ENCODE data around the gene RASSF10. TPM values are rescaled to one million over a fixed set of nuclear protein-coding genes. Genes with fewer than 3 reads are reported as not detected.
"Not testable (repeated sequence)": the region's sequence is repeated elsewhere in the genome, so short reads cannot be mapped to it uniquely, and the experiment has no call there.

The RASSF10 gene
- total RNA-seq, 1 donor from 2014 or later, result 2.4 TPM

DNA sequence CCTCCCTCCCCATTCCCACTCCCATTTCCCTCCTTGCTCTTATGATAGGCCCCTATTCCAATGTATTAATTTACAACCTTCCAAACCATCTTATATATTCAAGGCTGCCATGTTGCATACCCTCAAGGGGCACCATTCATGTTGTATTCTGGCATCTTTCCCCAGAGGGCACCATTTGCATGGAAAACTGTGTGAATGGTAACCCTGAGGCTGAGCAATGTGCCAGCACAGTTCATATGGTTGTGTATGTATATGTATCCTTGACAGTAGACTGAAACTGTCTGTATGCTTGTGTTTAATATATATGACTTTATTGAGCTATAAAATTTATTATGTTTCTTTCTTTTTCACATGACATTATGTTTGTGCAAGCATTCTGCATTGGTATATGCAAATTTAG lies 7.3 kb downstream of the RASSF10 start:
- FAIRE-seq (no peak), DNase-seq (ENCODE audit: low spot score in 2 of 2) (no peak)

GRCh38 chr11:13019313-13019712 lies 10.2 kb downstream of the RASSF10 start:
- DNase-seq (ENCODE audit: low spot score in 2 of 2) (no peak), FAIRE-seq (no peak)

- FAIRE-seq (no peak), DNase-seq (ENCODE audit: low spot score in 2 of 2) (no peak)
Measured at GRCh38 chr11:13023423-13023822, 14.3 kb downstream of the RASSF10 start.

DNA sequence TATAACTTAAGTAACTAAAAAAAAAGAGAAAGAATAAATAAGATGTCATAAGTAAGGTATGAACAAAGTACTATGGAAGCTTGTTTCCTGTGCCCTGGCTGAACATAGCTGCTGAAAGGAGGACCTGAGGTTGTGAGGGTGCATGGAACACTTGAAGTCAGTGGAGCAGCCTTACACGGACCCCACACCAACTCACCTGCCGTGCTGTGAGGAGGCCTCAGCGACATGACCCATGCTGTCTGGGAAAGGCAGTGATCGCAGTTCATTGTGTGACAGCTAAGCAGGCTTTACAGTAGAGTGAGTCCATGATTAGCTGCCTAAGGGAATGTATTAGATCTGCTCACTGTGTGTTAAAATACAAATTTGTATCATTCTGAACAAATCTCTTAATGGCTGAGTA lies 17.6 kb downstream of the RASSF10 start:
- FAIRE-seq (no peak), DNase-seq (ENCODE audit: low spot score in 2 of 2) (no peak)

GRCh38 chr11:13028322-13028721 lies 19.2 kb downstream of the RASSF10 start:
- FAIRE-seq, result no peak

GRCh38 chr11:13029872-13030271 lies 20.8 kb downstream of the RASSF10 start:
- no peak for DNase-seq (ENCODE audit: low spot score in 2 of 2)
- no peak for FAIRE-seq

More at GRCh38 chr11:13028322-13028721, 19.2 kb downstream of the RASSF10 start:
- DNase-seq (ENCODE audit: low spot score in 2 of 2), result no peak

- FAIRE-seq, result no peak
- DNase-seq (ENCODE audit: low spot score in 2 of 2), result no peak
Measured at GRCh38 chr11:13030857-13031256, 21.7 kb downstream of the RASSF10 start.

- DNase-seq (ENCODE audit: low spot score in 2 of 2), result no peak
- FAIRE-seq, result no peak
Measured at GRCh38 chr11:13031349-13031748, 22.2 kb downstream of the RASSF10 start.

DNA sequence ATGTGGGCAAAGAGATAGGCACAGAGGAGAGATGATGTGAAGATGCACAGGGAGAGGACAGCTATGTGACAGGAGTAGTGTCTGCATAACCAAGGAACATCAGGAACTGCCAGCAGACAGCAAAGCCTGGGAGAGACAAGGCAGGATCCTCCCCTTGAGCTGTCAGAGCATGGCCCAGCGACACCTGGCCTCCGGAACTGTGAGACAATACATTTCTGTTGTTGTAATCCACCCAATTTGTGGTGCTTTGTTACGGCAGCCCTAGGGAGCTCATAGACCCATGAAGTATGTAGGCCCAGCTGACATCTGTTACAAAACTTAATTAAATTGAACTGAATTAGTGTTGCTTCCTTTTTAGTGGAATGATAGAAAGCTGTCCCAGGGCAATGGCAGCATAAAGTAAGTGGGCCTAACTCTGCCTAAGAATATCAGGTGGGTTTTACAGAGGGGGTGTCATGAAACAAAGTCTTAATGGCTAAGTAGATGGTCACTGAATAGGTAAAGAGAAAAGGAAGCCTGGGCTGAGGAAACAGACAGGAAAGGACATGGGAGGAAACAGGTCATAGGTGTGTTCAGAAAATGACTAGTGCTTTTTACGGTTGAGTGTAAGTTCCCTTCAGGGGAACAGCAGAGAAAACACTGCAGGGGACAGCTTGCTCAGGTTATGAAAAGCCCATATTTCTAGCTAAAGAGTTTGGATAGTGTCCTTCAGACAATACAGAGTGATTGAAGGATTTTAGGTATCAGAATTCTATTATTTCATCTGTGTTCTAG lies 24.8 kb downstream of the RASSF10 start:
- no peak for DNase-seq (ENCODE audit: low spot score in 2 of 2)
- FAIRE-seq, result no peak

GRCh38 chr11:13035711-13036110 lies 26.6 kb downstream of the RASSF10 start:
- FAIRE-seq (no peak), DNase-seq (ENCODE audit: low spot score in 2 of 2) (no peak)

DNA sequence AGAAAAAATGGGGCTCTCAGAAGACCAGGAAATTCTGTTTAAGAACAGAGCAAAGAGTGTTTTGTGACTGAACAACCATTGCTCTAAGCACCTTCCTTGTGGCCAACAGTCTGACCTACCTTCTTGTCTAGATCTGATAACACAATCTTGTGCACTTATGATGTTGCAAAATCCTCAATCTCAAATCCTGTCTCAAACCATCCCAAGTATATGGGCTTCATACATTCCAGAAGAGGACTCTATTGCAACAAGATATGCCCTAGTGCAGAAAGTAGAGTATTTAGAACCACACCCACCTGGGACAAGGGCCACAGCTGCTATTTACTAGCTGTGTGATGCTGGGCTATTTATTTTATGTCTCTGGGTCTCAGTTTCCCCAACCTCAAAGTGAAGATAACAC lies 27.1 kb downstream of the RASSF10 start:
- no peak for FAIRE-seq
- no peak for DNase-seq (ENCODE audit: low spot score in 2 of 2)

DNA sequence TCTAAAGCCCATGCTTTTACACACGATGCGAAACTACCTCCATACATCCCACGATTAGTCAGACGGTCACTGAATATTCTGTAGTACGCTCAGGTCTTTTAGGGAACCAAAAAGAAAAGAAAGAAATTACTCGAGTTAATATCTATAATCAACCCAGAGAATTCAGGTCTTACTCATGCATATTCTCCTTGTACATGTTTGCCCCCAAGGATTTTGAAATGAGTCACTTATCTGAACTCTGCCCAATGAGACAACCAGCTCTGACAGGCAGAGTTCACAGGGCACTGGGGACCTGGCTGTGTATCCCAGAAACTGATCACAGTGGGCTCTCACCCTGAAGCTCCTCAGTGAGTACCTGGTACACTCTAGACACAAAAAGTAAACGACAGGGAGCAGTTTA lies 29.2 kb downstream of the RASSF10 start:
- DNase-seq (ENCODE audit: low spot score in 2 of 2), result no peak
- no peak for FAIRE-seq

GRCh38 chr11:13039126-13039525 lies 30.0 kb downstream of the RASSF10 start:
- no peak for FAIRE-seq
- no peak for DNase-seq (ENCODE audit: low spot score in 2 of 2)

GRCh38 chr11:13040969-13041561 lies 31.9 kb downstream of the RASSF10 start:
- FAIRE-seq (no peak), DNase-seq (ENCODE audit: low spot score in 2 of 2) (no peak)

DNA sequence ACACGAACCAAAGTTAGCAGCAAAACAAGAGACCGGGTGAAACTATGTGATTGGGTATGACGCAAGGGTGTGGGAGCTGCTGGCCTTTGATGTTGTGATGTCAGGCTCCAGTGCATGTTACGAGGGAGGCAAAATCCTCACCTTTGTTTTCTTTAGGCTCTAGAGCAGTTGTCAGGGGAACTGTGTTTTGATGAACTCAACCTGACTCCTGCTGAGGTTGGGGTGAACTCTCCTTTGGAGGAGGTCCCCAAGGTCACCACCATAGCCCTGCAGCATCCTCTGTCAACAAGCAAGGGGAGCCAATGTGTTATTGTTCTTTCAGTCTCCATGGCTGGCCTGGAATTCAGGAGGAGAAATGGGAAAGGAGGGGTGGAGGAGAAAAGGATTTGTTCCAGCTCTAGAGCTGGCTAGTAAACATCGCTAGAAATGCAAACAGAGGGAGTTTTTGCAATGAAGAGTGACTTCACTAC lies 33.8 kb downstream of the RASSF10 start:
- no peak for FAIRE-seq
- DNase-seq (ENCODE audit: low spot score in 2 of 2), result no peak

- FAIRE-seq (no peak), DNase-seq (ENCODE audit: low spot score in 2 of 2) (no peak)
Measured at GRCh38 chr11:13043912-13044628, 35.0 kb downstream of the RASSF10 start.

GRCh38 chr11:13045089-13045488 lies 36.0 kb downstream of the RASSF10 start:
- FAIRE-seq, result not testable (repeated sequence)

DNA sequence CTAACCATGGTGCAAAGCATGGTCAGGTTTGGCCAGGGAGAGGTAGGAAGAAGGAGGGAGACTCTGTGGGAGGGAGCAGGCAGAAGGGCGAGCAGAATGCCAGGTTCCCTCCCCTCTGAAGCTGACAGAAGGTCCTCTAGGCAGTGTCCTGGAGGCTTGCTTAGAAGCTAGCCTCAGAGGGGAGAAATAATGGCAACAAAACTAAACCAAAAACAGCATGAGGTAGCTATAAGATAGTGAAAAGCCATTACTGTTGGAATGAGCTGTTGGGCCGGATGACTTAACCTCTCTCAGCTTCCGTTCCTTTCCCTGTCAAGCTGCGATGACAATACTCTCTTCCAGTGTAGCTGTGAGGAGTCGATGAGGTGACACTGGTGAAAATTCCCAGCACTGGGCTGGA lies 36.6 kb downstream of the RASSF10 start:
- no peak for DNase-seq (ENCODE audit: low spot score in 2 of 2)
- no peak for FAIRE-seq

More at GRCh38 chr11:13045089-13045488, 36.0 kb downstream of the RASSF10 start:
- not testable (repeated sequence) for DNase-seq (ENCODE audit: low spot score in 2 of 2)

DNA sequence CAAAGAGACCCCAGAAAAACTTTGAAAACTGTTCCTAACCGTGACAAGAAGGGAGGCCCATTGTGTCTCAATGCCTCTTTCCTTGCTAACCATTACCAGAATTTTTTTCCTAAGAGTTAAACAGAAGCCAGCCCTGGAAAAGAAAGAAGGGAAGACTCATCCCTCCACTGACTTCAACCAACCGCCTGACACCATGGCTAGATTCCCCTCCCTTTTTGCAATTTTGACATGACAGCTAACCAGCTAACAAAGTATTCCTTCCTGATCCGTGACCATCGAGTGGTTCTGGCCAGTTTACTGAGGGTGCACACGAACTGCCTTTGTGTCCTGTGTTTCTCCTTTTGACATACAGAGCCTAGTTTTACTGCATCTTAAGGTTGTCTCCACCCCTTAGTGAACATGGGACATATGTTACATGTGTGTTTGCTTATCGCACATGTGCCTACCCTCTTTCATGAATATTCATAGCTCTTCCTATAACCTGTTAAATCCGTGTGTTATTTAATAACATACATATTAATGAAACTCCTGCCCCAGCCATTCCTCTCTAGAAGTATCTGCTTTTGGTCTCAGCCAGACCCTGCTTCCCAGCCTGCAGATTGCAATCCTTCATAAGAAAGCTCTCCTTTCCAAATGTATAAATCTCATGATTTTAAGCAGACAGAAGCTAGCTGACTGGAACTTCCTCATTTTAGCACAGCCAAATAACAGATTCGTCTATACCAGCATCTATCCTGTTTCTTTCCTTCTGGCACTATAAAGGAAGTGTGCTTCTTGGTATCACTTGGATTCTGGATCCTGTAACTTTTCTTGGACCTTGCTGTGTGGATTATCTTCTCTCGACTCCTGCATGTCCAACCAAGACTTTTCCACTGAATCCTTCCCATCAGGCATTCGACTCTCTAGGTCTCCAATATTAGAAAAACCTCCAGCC lies 37.8 kb downstream of the RASSF10 start:
- no peak for DNase-seq (ENCODE audit: low spot score in 2 of 2)
- FAIRE-seq, result no peak

DNA sequence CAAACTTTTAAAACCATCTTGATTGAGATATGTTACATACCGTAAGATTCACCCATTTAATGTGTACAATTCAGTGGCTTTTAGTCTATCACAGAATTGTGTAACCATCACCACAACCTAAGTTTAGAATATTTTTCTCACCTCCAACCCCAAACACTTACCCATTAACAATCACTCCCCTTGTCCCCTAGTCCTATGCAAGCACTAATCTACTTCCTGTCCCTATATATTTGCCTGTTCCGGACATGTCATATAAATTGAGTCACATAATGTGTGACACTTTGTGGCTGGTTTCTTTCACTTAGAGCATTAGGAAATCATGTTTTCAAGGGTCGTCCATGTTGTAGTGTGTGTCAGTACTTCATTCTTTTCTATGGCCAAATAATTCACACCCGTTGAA lies 38.8 kb downstream of the RASSF10 start:
- FAIRE-seq, result no peak
- DNase-seq (ENCODE audit: low spot score in 2 of 2), result no peak

Data from frontal cortex (tissue), 4 donors.